ENCODE measurements around the gene CFAP107. TPM values are rescaled to one million over a fixed set of nuclear protein-coding genes. Genes with fewer than 3 reads are reported as not detected.

Gene CFAP107
- total RNA-seq, 1 donor from 2014 or later, result not detected

GRCh38 chr1:12756273-12756672 is 10.3 kb downstream of the CFAP107 start:
- DNase-seq (ENCODE audit: low spot score), result no peak
- Mint-ChIP-seq H3K27ac (no peak overlapping the region), H3K36me3 (ENCODE audit: low read depth) (no peaks in the 10 kb centered on the region), H3K27me3 (ENCODE audit: low read depth) (peaks cover 13% of the 10 kb centered on the region), H3K9me3 (no peaks in the 10 kb centered on the region), H3K4me3 (ENCODE audit: low read depth) (no peak overlapping the region), H3K4me1 (ENCODE audit: low read depth) (no peaks in the 10 kb centered on the region)
- intact Hi-C loops (cut with micrococcal nuclease), result no loop called here

GRCh38 chr1:12756768-12757413 is 10.9 kb downstream of the CFAP107 start:
- H3K36me3 Mint-ChIP-seq (ENCODE audit: low read depth), result no peaks in the 10 kb centered on the region
- intact Hi-C loops (cut with micrococcal nuclease), result no loop called here
- H3K27me3 Mint-ChIP-seq (ENCODE audit: low read depth), result peaks cover 13% of the 10 kb centered on the region
- no peaks in the 10 kb centered on the region for H3K4me1 Mint-ChIP-seq (ENCODE audit: low read depth)
- H3K27ac Mint-ChIP-seq, result no peak overlapping the region
- no peaks in the 10 kb centered on the region for H3K9me3 Mint-ChIP-seq
- no peak for DNase-seq (ENCODE audit: low spot score)
- H3K4me3 Mint-ChIP-seq (ENCODE audit: low read depth), result no peak overlapping the region

- no peaks in the 10 kb centered on the region for H3K36me3 Mint-ChIP-seq (ENCODE audit: low read depth)
- no peak overlapping the region for H3K4me3 Mint-ChIP-seq (ENCODE audit: low read depth)
- no peaks in the 10 kb centered on the region for H3K9me3 Mint-ChIP-seq
- no peaks in the 10 kb centered on the region for H3K4me1 Mint-ChIP-seq (ENCODE audit: low read depth)
- H3K27me3 Mint-ChIP-seq (ENCODE audit: low read depth), result peaks cover 13% of the 10 kb centered on the region
- intact Hi-C loops (cut with micrococcal nuclease), result no loop called here
- DNase-seq (ENCODE audit: low spot score), result no peak
- no peak overlapping the region for H3K27ac Mint-ChIP-seq
Observed at GRCh38 chr1:12757836-12758235, 11.8 kb downstream of the CFAP107 start.

- no peaks in the 10 kb centered on the region for H3K36me3 Mint-ChIP-seq (ENCODE audit: low read depth)
Observed at GRCh38 chr1:12760256-12760795, 14.3 kb downstream of the CFAP107 start.

GRCh38 chr1:12761781-12762180 is 15.8 kb downstream of the CFAP107 start:
- intact Hi-C loops (cut with micrococcal nuclease), result no loop called here
- Mint-ChIP-seq H3K36me3 (ENCODE audit: low read depth) (no peaks in the 10 kb centered on the region), H3K27me3 (ENCODE audit: low read depth) (peaks cover 5% of the 10 kb centered on the region), H3K27ac (no peak overlapping the region), H3K9me3 (no peaks in the 10 kb centered on the region), H3K4me3 (ENCODE audit: low read depth) (no peak overlapping the region), H3K4me1 (ENCODE audit: low read depth) (no peaks in the 10 kb centered on the region)
- DNase-seq (ENCODE audit: low spot score), result no peak

More at GRCh38 chr1:12760256-12760795, 14.3 kb downstream of the CFAP107 start:
- H3K27ac Mint-ChIP-seq, result no peak overlapping the region
- intact Hi-C loops (cut with micrococcal nuclease), result no loop called here
- no peaks in the 10 kb centered on the region for H3K9me3 Mint-ChIP-seq
- peaks cover 5% of the 10 kb centered on the region for H3K27me3 Mint-ChIP-seq (ENCODE audit: low read depth)
- no peak for DNase-seq (ENCODE audit: low spot score)
- H3K4me3 Mint-ChIP-seq (ENCODE audit: low read depth), result no peak overlapping the region
- no peaks in the 10 kb centered on the region for H3K4me1 Mint-ChIP-seq (ENCODE audit: low read depth)

- Mint-ChIP-seq H3K27ac (no peak overlapping the region), H3K4me1 (ENCODE audit: low read depth) (no peaks in the 10 kb centered on the region), H3K36me3 (ENCODE audit: low read depth) (no peaks in the 10 kb centered on the region), H3K27me3 (ENCODE audit: low read depth) (peaks cover 6% of the 10 kb centered on the region), H3K4me3 (ENCODE audit: low read depth) (no peak overlapping the region), H3K9me3 (no peaks in the 10 kb centered on the region)
- intact Hi-C loops (cut with micrococcal nuclease), result no loop called here
- no peak for DNase-seq (ENCODE audit: low spot score)
Observed at GRCh38 chr1:12762766-12763165, 16.8 kb downstream of the CFAP107 start.

GRCh38 chr1:12763479-12763878 is 17.5 kb downstream of the CFAP107 start:
- H3K9me3 Mint-ChIP-seq, result no peaks in the 10 kb centered on the region
- H3K4me3 Mint-ChIP-seq (ENCODE audit: low read depth), result no peak overlapping the region
- no peak for DNase-seq (ENCODE audit: low spot score)
- H3K36me3 Mint-ChIP-seq (ENCODE audit: low read depth), result no peaks in the 10 kb centered on the region
- H3K27ac Mint-ChIP-seq, result no peak overlapping the region
- H3K27me3 Mint-ChIP-seq (ENCODE audit: low read depth), result peaks cover 3% of the 10 kb centered on the region
- intact Hi-C loops (cut with micrococcal nuclease), result no loop called here
- H3K4me1 Mint-ChIP-seq (ENCODE audit: low read depth), result no peaks in the 10 kb centered on the region

GRCh38 chr1:12764016-12764415 is 18.0 kb downstream of the CFAP107 start:
- H3K27me3 Mint-ChIP-seq (ENCODE audit: low read depth), result peaks cover 3% of the 10 kb centered on the region
- no peak overlapping the region for H3K27ac Mint-ChIP-seq
- intact Hi-C loops (cut with micrococcal nuclease), result no loop called here
- no peaks in the 10 kb centered on the region for H3K9me3 Mint-ChIP-seq
- DNase-seq (ENCODE audit: low spot score), result no peak
- no peak overlapping the region for H3K4me3 Mint-ChIP-seq (ENCODE audit: low read depth)
- H3K36me3 Mint-ChIP-seq (ENCODE audit: low read depth), result no peaks in the 10 kb centered on the region
- no peaks in the 10 kb centered on the region for H3K4me1 Mint-ChIP-seq (ENCODE audit: low read depth)

- Mint-ChIP-seq H3K4me1 (ENCODE audit: low read depth) (no peaks in the 10 kb centered on the region), H3K27ac (no peak overlapping the region), H3K9me3 (no peaks in the 10 kb centered on the region), H3K27me3 (ENCODE audit: low read depth) (peaks cover 3% of the 10 kb centered on the region), H3K36me3 (ENCODE audit: low read depth) (no peaks in the 10 kb centered on the region), H3K4me3 (ENCODE audit: low read depth) (no peak overlapping the region)
- DNase-seq (ENCODE audit: low spot score), result no peak
- intact Hi-C loops (cut with micrococcal nuclease), result no loop called here
Observed at GRCh38 chr1:12769031-12769430, 23.0 kb downstream of the CFAP107 start.

GRCh38 chr1:12769976-12770505 is 24.0 kb downstream of the CFAP107 start:
- peaks cover 3% of the 10 kb centered on the region for H3K27me3 Mint-ChIP-seq (ENCODE audit: low read depth)

GRCh38 chr1:12770620-12771019 is 24.6 kb downstream of the CFAP107 start:
- no peak for DNase-seq (ENCODE audit: low spot score)
- no peak overlapping the region for H3K4me3 Mint-ChIP-seq (ENCODE audit: low read depth)
- no peaks in the 10 kb centered on the region for H3K36me3 Mint-ChIP-seq (ENCODE audit: low read depth)
- intact Hi-C loops (cut with micrococcal nuclease), result no loop called here
- peaks cover 3% of the 10 kb centered on the region for H3K27me3 Mint-ChIP-seq (ENCODE audit: low read depth)
- no peaks in the 10 kb centered on the region for H3K4me1 Mint-ChIP-seq (ENCODE audit: low read depth)
- H3K27ac Mint-ChIP-seq, result no peak overlapping the region
- no peaks in the 10 kb centered on the region for H3K9me3 Mint-ChIP-seq

More at GRCh38 chr1:12769976-12770505, 24.0 kb downstream of the CFAP107 start:
- no peak overlapping the region for H3K27ac Mint-ChIP-seq
- no peak for DNase-seq (ENCODE audit: low spot score)
- intact Hi-C loops (cut with micrococcal nuclease), result no loop called here
- no peak overlapping the region for H3K4me3 Mint-ChIP-seq (ENCODE audit: low read depth)
- H3K36me3 Mint-ChIP-seq (ENCODE audit: low read depth), result no peaks in the 10 kb centered on the region
- no peaks in the 10 kb centered on the region for H3K4me1 Mint-ChIP-seq (ENCODE audit: low read depth)
- no peaks in the 10 kb centered on the region for H3K9me3 Mint-ChIP-seq

- intact Hi-C loops (cut with micrococcal nuclease), result no loop called here
- Mint-ChIP-seq H3K36me3 (ENCODE audit: low read depth) (no peaks in the 10 kb centered on the region), H3K4me1 (ENCODE audit: low read depth) (no peaks in the 10 kb centered on the region), H3K27me3 (ENCODE audit: low read depth) (peaks cover 3% of the 10 kb centered on the region), H3K27ac (no peak overlapping the region), H3K4me3 (ENCODE audit: low read depth) (no peak overlapping the region), H3K9me3 (no peaks in the 10 kb centered on the region)
- DNase-seq (ENCODE audit: low spot score), result no peak
Observed at GRCh38 chr1:12771186-12771585, 25.2 kb downstream of the CFAP107 start.

GRCh38 chr1:12772520-12772919 is 26.5 kb downstream of the CFAP107 start:
- no peak for DNase-seq (ENCODE audit: low spot score)
- H3K9me3 Mint-ChIP-seq, result no peaks in the 10 kb centered on the region

More at GRCh38 chr1:12772520-12772919, 26.5 kb downstream of the CFAP107 start:
- no peaks in the 10 kb centered on the region for H3K36me3 Mint-ChIP-seq (ENCODE audit: low read depth)
- H3K4me3 Mint-ChIP-seq (ENCODE audit: low read depth), result no peak overlapping the region
- no peaks in the 10 kb centered on the region for H3K4me1 Mint-ChIP-seq (ENCODE audit: low read depth)
- H3K27me3 Mint-ChIP-seq (ENCODE audit: low read depth), result peaks cover 2% of the 10 kb centered on the region
- intact Hi-C loops (cut with micrococcal nuclease), result no loop called here
- H3K27ac Mint-ChIP-seq, result no peak overlapping the region

Data from activated T-helper 2 cell treated with anti-CD3 and anti-CD28 coated beads, Interferon-gamma antibody, Interleukin-2, Interleukin-4, amounts not matched to agents 10 μg/mL and 5 μg/mL and 100 μg/mL, durations not matched to agents 14 hours and 24 hours and 36 hours (primary cell).